Skeletal muscle satellite cell (primary cell): ENCODE results near the gene ARPC3. TPM values are rescaled to one million over a fixed set of nuclear protein-coding genes. Genes with fewer than 3 reads are reported as not detected.
A peak's percentile ranks its signal among the peaks of the same experiment; 100 is the strongest.
"Not testable (repeated sequence)": the region's sequence is repeated elsewhere in the genome, so short reads cannot be mapped to it uniquely, and the experiment has no call there.

ENCODE experiments used
- H3K27me3 ChIP-seq: 2 replicates; pipeline ENCODE4 v1.7.0; 2013; ENCODE audit warnings: low read length; ENCODE audit not compliant: control insufficient read depth, insufficient read depth
- H3K36me3 ChIP-seq: 2 replicates; pipeline ENCODE4 v1.7.0; 2013; ENCODE audit warnings: mild to moderate bottlenecking, control low read depth, low read length; ENCODE audit not compliant: insufficient read depth
- H3K4me1 ChIP-seq: 2 replicates; pipeline ENCODE4 v1.7.0; 2013; ENCODE audit warnings: low read length; ENCODE audit not compliant: control insufficient read depth, insufficient read depth
- H3K4me2 ChIP-seq: 2 replicates; pipeline ENCODE4 v1.7.0; 2013; ENCODE audit warnings: mild to moderate bottlenecking, low read length
- H3K4me3 ChIP-seq: 2 replicates; pipeline ENCODE4 v1.7.0; 2013; ENCODE audit warnings: low read length
- H3K9ac ChIP-seq: 2 replicates; pipeline ENCODE4 v1.7.0; 2013; ENCODE audit warnings: mild to moderate bottlenecking, low read depth, low read length, moderate library complexity
- H3K9me3 ChIP-seq: replicated peaks from 2 replicates; pipeline ENCODE4 v1.7.0; 2013; ENCODE audit warnings: mild to moderate bottlenecking, control low read depth, low read length
- total RNA-seq: library from RNA; depleted of rRNA; stranded (reverse); fragments of >200 nt; gene quantifications from 2 replicates; pipeline ENCODE4 v1.2.3, GENCODE V29; 2012; rRNA removed

ARPC3 gene
- 415 and 468 TPM in 2 replicates for total RNA-seq

DNA sequence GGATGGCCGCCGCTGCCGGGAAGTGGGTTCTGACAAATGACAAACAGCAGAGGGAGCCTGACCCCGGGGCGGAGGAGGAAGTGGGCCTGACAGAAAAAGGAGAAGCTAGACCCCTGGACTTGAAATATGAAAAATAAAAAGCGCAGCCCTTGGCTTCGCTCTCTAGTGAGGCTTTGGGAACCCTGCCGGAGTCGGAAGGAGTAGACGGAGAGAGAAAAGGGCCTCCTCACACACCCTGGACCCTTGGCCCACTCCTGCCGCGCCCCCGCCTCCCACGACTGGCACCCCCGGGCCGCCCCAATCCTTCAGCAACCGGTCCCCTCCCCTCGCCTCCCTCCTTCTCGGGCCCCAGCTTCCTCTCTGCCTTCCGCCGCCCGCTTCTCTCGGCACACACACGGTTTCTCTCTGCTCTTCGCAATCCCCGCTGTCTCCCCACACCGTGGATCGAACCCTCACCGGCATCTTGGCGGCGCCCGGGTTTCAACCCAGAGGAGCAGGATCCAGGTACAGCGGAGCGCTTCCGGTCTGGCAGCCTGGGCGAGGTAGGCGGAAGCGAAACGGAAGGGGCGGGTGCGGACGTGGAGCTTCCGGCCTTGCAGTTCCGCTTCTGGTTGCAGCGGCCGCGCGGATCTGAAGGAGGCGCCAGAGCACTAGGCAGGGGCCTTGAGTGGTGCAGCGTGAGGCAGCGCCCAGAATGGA, at the start of gene ARPC3:
TSS of gene ARPC3 (minus strand) at position 539 of the 699 bp plus-strand sequence. CDS start at position 462, 77 bp downstream.
- H3K9me3 ChIP-seq: no peaks in the 10 kb centered on the region

DNA sequence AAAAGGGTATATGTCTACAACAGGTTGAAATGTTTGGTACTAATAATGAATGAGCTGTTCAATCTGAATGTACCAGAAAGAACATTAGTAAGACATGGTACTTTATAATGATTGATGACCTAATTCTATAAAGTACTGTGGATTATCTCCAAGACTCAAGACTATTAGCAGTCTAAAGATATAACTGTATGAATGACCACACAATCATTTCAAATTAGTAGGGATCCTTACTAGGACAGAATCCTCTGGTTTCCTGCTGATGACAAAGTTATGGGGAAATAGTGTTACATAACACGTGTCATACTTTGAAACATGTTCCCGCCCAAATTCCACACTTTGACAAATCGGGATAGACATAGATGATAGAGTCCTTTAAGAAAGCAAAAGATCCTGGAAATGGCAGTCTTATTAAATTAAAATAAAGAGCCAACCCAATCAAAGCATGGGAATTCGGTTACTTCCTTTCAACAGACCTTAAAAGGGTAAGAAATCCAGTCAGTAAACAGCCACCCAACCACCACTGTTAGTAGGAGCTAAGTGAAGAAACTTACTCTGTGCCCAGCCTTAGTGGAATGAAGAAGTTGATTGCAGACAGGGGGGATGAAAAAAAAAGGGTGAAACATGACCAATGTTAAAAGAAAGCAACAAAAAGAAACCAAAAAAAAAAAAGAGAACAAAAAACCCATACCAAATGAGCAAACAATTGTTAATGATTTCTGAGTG, 49.0 kb upstream of the ARPC3 start:
- H3K27me3 ChIP-seq: no peaks in the 10 kb centered on the region
- no peaks in the 10 kb centered on the region for H3K9me3 ChIP-seq
- peaks cover 16% of the 10 kb centered on the region for H3K36me3 ChIP-seq
- H3K4me2 ChIP-seq: peak overlapping the region; percentile 88
- H3K4me1 ChIP-seq: peaks cover 28% of the 10 kb centered on the region
- no peak overlapping the region for H3K9ac ChIP-seq
- H3K4me3 ChIP-seq: no peak overlapping the region

More for the DNA sequence above, at the start of gene ARPC3:
- H3K4me3 ChIP-seq: peak within 1 kb of the TSS; percentile 98
- peaks cover 25% of the 10 kb centered on the region for H3K36me3 ChIP-seq
- peak within 1 kb of the TSS; percentile 77 for H3K4me2 ChIP-seq
- peaks cover 10% of the 10 kb centered on the region for H3K4me1 ChIP-seq
- peak within 1 kb of the TSS; percentile 99 for H3K9ac ChIP-seq
- H3K27me3 ChIP-seq: no peaks in the 10 kb centered on the region

GRCh38 chr12:110475426-110475825, 25.3 kb upstream of the ARPC3 start:
- Histone ChIP-seq H3K4me1 (no peaks in the 10 kb centered on the region), H3K36me3 (peaks cover 1% of the 10 kb centered on the region), H3K4me3 (no peak overlapping the region), H3K9me3 (no peaks in the 10 kb centered on the region), H3K9ac (no peak overlapping the region), H3K27me3 (no peaks in the 10 kb centered on the region), H3K4me2 (no peak overlapping the region)

GRCh38 chr12:110468214-110469048, 18.3 kb upstream of the ARPC3 start, which contains the start of the genes FAM216A and GPN3:
TSS of gene FAM216A (plus strand) at chr12:110468845. CDS start at chr12:110468876, 31 bp downstream.
TSS of gene GPN3 (minus strand) at chr12:110468257. CDS start at chr12:110468203, 54 bp downstream.
- H3K9me3 ChIP-seq: no peaks in the 10 kb centered on the region
- peaks cover 5% of the 10 kb centered on the region for H3K36me3 ChIP-seq

DNA sequence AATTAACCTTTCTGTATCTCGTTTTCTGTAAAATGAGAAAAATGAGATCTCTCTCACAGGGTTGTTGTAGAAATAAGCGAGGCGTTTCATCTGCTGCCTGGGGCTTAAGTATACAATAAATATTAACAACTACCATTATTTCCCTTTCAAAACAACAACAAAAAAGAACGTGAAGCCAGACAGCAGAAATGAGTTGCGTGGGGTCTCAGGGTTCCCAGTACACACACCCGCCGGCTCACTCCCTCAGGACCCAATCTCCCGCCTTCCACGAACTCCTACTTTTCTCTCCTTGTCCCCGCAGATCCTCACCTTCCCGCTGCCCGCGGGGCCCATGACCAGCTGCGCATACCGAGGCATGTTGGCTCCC, 17.7 kb upstream of the ARPC3 start:
- Histone ChIP-seq H3K4me3 (peak overlapping the region; percentile 93), H3K4me1 (peaks cover 13% of the 10 kb centered on the region), H3K9me3 (no peaks in the 10 kb centered on the region), H3K27me3 (no peaks in the 10 kb centered on the region), H3K36me3 (peaks cover 5% of the 10 kb centered on the region), H3K4me2 (peak overlapping the region; percentile 98), H3K9ac (peak overlapping the region; percentile 92)

More at GRCh38 chr12:110468214-110469048, 18.3 kb upstream of the ARPC3 start, which contains the start of the genes FAM216A and GPN3:
- H3K9ac ChIP-seq: peak within 1 kb of the TSS; percentile 92
- H3K4me1 ChIP-seq: peaks cover 13% of the 10 kb centered on the region
- peak within 1 kb of the TSS; percentile 98 for H3K4me2 ChIP-seq
- no peaks in the 10 kb centered on the region for H3K27me3 ChIP-seq
- peak within 1 kb of the TSS; percentile 93 for H3K4me3 ChIP-seq

GRCh38 chr12:110466791-110467190, 16.7 kb upstream of the ARPC3 start:
- Histone ChIP-seq H3K4me1 (peaks cover 13% of the 10 kb centered on the region), H3K9me3 (no peaks in the 10 kb centered on the region), H3K4me3 (peak overlapping the region; percentile 93)

GRCh38 chr12:110465765-110466164, 15.6 kb upstream of the ARPC3 start:
- not testable (repeated sequence) for H3K4me3 ChIP-seq, H3K9me3 ChIP-seq, H3K4me2 ChIP-seq, H3K27me3 ChIP-seq, H3K9ac ChIP-seq, H3K36me3 ChIP-seq
- peaks cover 13% of the 10 kb centered on the region for H3K4me1 ChIP-seq

More at GRCh38 chr12:110466791-110467190, 16.7 kb upstream of the ARPC3 start:
- Histone ChIP-seq H3K36me3 (peaks cover 5% of the 10 kb centered on the region), H3K27me3 (no peaks in the 10 kb centered on the region), H3K4me2 (peak overlapping the region; percentile 98), H3K9ac (peak overlapping the region; percentile 92)

GRCh38 chr12:110465024-110465423, 14.9 kb upstream of the ARPC3 start:
- Histone ChIP-seq H3K4me1 (peaks cover 13% of the 10 kb centered on the region), H3K9ac (no peak overlapping the region), H3K27me3 (no peaks in the 10 kb centered on the region), H3K4me3 (no peak overlapping the region), H3K4me2 (no peak overlapping the region), H3K36me3 (peaks cover 5% of the 10 kb centered on the region), H3K9me3 (no peaks in the 10 kb centered on the region)

DNA sequence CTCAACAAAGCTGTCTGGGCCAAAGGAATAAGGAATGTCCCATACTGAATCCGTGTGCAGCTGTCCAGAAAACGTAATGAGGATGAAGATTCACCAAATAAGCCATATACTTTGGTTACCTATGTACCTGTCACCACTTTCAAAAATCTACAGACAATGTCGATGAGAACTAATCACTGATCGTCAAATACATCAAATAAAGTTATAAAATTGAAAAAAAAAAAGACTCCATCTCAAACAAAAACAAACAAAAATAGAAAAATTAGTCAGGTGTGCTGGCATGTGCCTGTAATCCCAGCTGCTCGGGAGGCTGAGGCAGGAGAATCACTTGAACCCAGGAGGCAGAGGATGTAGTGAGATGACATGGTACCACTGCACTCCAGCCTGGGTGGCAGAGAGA, 11.1 kb upstream of the ARPC3 start:
- H3K36me3 ChIP-seq: not testable (repeated sequence)

GRCh38 chr12:110458756-110459155, 8.6 kb upstream of the ARPC3 start:
- Histone ChIP-seq H3K36me3 (peaks cover 4% of the 10 kb centered on the region), H3K27me3 (no peaks in the 10 kb centered on the region), H3K4me1 (no peaks in the 10 kb centered on the region), H3K9ac (no peak overlapping the region), H3K4me3 (no peak overlapping the region), H3K4me2 (no peak overlapping the region), H3K9me3 (no peaks in the 10 kb centered on the region)

More for the DNA sequence above, 11.1 kb upstream of the ARPC3 start:
- H3K4me2 ChIP-seq, H3K4me3 ChIP-seq, H3K27me3 ChIP-seq, H3K9me3 ChIP-seq, H3K9ac ChIP-seq, H3K4me1 ChIP-seq: not testable (repeated sequence)
